ENCODE data around the gene NUP37.

NUP37 gene

DNA sequence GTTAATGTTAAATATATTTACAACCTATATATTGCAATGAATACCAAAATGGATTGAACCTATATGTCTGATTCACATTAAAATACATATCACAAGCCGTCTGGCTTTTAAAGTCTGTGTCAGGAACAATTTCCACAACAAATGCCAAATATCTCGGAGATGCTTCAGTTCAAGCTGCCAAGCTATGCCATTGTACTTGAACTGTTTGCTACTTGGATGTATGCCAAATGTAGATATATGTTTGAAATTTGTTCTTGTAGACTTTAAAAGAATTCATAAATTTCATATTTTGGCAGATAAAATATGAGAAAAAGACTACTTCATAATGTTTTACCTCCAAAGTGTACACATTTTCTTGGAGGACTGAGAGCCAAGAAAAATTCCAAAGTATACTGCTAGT, 95.1 kb downstream of the NUP37 start:
- DNase-seq = no peak

DNA sequence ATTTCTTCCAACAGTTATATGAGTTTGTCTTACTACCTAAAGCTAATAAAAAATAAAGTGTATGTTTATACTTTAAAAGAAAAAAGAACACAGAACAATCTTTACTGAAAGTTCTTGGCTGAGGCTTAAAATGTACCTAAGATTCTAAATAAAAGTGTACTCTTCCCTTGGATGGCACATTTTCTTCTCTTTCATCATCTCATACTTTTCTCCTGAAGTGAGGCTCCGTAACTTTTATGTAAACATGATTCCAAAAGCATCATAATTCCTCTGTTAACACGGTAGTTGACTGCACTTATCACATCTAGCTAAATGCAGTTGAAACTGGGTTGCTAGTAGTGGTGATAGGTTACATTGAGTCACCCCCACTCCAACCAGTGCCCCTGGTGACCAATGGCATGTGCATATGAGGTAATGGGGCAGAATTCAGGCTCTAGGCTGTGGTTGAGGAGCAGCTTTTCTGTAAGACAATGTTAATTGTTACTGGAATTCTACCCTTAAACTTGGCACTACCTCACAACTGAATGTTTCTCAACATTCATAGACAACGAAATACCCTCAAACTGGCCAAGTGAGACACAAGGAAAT, 96.5 kb downstream of the NUP37 start:
- no peak for DNase-seq
